Right forelimb (tissue), 1 donor: ENCODE results near the gene RPL39L.

Experiments used
- DNase-seq: peaks from one replicate; pipeline ENCODE4 v3.0.0-alpha.2; 2018

The RPL39L gene

DNA sequence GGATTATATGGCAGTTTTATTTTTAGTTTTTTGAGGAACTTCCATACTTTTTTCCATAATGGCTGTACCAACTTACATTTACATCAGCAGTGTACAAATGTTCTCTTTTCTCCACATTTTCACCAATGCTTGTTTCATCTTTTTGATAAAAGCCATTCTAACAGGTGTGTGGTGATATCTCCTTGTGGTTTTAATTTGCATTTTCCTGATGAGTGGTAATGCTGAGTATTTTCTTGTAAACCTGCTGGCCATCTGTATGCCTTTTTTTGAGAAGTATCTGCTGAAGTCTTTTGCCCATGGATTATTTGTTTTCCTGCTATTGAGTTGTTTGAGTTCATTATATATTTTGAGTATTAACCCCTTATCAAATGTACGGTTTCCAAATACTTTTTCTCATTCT, 50.6 kb downstream of the RPL39L start:
- no peak for DNase-seq

DNA sequence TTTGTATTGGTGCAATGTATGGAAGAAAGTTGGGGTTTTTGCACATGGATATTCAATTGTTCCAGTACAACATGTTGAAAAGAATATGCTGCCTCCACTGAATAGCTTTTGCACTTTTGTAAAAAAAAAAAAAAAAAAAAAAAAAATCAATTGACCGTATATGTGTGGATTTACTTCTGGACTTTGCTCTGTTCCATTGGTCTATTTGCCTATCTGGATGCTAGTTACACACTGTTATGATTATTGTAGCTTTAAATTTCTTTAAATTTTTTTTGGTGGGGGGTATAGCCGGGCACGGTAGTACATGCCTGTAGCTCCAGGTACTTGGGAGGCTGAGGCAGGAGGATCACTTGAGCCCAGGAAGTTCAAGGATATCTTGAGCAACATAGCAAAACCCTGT, 52.5 kb downstream of the RPL39L start:
- DNase-seq = no peak

DNA sequence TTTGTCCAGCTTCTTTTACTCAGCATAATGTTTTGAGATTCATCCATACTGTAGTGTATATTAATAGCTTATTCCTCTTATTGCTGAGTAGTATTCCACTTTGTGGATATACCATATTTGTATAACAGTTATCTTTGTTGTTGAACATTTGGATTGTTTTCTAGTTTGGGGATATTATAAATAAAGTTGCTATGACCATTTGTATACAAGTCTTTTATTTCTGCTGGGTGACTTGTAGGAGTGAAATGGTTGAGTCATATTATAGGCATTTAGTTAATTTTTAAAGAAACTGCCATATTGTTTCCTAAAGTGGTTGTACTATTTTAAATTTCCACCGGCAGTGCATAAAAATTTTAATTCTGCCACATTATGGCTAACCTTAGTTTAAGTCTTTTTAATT, 53.4 kb downstream of the RPL39L start:
- DNase-seq = no peak

DNA sequence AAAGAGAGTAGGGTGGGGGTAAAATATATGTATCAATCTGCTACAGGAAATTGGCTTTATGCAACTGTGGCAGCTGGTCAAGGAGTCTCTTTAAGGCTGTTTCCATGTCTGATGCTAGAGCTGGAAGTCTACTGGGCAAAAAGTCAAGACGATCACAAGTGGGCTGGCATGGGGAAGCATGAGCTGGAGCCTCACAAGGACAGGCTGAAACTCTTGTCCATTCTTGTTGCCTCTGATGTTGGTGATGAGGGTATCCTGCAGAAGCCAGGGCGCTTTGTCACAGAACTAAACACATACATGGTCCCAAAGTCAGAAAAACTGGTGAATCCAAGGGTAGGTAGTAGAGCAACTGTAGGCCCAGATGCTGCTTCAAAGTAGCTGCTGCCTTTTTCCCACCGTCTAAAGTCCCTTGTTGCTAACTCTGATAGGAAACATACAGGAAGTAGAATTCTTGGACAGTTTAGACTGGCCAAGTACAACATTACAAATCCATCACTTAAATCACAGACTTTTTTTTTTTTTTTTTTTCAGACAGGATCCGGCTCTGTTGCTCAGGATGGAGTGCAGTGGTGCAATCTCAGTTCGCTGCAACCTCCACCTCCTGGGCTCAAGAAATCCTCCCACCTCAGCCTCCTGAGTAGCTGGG, 54.2 kb downstream of the RPL39L start:
- DNase-seq = no peak

DNA sequence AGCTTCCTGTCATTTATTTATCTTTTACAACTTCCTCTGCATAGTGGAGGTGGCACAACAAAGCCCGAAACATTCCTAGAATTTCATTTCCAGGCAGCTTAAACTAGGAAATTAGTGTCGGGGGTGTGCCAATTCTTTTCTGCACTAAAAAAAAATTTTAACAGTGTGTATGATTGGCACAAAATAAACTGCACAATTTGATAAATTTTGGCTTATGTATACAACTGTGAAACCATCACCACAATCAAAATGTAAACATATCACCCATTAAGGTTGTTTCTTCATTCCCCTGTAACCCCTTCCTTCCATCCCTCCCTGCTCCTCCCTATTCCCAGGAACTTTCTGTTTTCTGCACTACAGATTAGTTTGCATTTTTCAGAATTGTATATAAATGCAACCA, 54.7 kb downstream of the RPL39L start:
- DNase-seq = no peak

DNA sequence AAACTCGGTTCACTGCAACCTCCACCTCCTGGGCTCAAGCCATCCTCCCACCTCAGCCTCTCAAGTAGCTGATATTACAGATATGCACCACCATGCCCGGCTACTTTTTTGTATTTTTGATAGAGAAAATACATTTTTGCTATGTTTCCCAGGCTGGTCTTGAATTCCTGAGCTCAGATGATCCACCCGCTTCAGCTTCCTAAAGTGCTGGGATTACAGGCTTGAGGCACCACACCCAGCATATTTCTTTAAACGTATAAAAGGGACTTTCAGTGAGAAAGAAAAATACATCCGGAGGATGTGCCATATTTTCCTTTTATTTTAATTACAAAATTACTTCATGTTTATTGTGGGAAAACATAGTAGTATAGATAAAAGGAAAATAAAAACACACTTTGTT, 55.2 kb downstream of the RPL39L start:
- no peak for DNase-seq

DNA sequence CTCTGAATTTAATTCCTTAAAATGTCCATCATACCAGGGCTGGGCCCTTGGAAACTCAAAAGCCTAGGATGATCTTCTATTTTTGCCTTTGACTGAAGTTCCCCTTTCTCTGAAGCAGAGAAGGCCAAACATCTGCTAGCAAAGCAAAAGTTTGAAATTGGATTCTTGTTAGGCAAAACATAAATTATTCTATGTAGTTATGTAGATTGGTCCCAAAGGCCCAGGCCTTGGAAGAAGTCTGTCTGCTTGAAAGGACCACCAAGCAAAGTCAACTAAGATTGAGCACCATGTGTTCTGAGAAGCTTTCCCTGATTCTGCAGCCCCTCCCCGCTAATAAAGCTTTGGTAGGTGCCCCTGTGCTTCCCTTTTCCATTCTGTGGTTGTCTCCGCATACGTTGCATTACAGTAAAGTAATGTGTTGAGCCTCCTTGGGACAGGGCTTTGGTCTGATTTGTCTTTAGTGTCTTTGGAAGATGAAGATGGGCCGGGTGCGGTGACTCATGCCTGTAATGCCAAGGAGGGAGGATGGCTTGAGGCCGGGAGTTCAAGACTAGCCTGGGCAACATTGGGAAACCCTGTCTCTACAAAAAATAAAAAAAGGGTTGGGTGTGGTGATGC, 56.4 kb downstream of the RPL39L start:
- DNase-seq = no peak

DNA sequence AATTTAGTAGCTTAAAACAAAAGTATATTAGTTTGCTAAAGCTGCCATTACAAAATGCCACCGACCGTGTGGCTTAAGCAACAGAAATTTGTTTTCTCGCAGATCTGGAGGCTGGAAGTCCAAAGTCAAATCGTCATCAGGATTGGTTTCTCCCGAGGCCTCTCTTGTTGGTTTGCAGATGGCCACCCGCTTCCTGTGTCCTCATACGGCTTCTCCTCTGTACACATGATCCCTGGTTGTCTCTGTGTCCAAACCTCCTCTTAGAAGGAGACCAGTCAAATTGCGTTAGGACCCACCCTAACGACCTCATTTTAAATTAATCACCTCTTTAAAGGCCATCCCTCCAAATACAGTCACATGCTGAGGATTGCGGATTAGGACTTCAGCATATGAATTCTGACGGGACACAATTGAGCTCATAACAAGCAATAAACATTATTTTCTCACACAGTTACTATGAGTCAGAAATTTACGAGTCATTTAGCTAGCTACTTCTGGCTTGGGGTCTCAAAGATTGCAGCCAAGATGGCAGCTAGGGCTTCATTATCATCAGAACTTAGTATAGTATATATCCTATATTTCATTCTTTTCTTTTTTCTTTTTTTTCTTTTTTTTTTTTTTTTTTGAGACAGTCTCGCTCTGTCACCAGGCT, 58.4 kb downstream of the RPL39L start:
- DNase-seq = no peak

DNA sequence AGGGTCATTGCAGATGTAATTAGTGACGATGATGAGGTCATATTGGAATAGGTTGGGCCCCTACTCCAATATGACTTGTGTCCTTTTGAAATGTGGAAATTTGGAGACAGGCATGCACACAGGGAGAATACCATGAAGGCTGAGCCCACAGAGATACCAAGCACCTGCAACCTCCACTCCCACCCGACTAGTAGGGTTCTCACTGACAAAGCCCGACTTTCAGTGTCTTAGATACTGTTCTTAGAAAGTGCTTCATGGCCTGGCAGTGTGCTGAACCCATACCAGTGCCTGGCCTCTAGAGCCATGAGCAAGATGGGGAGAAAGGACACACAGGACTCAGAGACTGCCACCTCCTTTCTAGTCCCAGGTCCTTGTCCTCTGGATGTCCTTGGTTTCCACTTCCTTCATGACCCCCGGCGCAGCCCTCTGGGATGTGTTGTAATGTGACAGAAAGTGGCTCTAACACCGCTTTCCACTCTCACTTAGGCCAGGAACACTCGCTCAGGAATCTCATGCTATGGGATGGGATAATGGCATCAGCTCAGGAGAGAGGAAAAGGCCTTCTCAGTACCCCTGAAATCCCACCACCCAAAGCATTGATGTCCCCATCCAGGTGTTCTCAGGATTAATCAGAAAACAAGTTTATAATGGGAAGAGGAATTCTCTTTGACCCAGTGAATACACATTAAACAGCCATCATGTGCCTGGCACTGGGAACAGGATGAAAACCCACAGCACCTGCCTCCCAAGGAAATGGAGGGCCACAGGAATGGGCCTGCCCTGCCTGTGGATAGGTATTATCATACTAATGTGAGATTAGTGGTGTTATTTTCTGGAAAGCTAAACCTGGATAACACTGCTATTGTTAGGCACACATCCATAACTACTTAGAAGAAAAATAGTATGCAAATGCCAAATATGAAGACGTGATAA, 59.9 kb downstream of the RPL39L start:
- no peak for DNase-seq

DNA sequence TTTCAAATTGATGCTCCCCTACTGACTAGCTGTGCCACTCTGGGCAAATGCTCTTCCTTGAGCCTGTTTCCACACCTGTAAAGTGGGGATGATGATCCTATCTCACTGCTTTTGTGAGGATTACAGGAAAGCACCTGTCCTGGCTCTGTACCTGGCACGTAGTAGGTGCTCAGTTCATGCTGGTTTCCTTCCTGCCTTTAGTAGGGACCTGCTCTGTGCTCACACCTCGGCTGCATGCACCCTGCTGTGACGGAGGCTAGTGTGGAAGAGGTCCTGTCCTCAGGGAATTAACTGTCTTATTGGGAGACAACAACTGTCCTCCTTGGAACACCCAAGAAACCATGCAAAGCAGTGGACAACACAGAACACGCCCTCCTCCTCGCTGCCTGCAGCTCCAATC, 61.8 kb downstream of the RPL39L start:
- DNase-seq = no peak

DNA sequence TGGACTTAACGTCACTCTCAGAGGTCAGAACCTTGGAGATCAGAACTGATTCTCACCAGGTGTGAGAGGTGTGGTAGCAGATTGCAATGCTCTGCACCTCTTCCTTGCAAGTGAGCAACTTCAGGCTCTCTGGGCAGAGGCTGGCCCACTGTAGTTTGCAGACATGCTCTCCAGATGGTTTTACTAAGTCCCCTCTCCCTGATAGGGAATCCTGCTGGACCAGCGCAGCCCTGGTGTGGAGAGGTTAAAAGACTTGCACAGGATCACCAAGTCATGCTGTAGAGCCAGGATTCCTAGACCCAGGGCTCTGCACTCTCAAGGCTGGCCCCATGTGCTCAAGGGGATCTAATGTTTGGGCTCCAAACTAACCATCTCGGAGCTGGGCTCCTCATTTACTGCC, 62.2 kb downstream of the RPL39L start:
- DNase-seq = no peak

DNA sequence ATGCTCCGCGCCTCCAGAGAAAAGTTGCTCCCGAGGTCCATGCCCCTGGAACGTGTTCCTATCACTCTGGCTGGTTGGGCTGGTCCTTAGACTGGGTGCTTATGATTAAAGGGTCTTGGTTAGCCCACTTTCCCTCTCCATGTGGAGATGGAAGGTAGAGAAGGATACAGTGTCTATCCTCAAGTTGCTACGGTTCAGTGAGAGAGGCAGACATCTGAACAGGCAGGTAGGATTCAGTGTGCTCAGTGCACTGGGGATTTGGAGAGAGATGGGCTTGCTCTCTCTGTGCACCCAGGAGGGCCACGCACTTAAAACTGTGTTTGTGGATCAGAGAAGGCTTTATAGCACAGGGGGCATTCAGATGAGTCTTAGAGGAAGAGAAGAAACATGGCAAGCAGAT, 63.0 kb downstream of the RPL39L start:
- DNase-seq = no peak

DNA sequence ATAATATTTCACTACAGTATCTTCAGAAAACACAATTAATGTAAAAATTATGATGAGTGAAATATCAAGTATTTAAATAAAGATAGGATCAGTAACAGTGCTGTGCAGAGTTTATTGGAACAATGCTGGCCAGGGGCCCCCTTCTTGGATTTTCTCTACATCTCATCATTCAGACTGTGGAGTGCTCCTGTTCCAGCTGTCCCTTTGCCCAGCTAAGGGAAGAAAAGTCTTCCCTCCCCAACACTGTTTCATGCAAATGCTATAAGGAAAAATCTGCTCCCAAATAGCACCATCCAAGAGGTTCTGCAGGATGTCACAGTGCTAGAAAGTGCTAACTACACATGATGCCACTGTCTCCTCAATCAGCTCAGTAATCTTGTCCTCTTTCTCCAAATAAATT, 64.5 kb downstream of the RPL39L start:
- no peak for DNase-seq

DNA sequence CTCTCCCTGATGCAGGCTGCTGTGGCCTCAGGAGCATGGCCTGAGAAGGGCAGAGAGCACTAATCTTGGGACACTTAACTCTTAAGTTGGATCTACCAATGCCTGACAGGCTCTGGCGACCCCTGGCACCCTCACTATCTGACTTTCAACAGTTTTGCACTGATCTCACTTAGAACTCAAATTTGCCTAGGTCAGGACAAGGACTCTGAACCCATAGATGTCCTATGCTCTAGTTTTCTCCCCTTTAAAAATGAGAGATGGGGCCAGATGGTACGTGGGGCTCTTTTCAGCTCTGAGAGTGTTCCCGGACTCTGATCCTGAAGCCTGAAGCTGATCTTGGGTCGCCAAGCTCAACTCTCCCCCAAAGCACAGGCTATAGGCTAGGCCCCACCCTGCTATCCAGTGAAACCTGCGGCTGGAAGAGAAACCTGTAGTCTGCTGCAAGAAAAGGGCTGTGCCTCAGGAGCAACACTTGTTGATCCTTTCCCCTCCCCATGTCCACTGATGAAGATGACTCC, 65.7 kb downstream of the RPL39L start:
- DNase-seq = no peak

DNA sequence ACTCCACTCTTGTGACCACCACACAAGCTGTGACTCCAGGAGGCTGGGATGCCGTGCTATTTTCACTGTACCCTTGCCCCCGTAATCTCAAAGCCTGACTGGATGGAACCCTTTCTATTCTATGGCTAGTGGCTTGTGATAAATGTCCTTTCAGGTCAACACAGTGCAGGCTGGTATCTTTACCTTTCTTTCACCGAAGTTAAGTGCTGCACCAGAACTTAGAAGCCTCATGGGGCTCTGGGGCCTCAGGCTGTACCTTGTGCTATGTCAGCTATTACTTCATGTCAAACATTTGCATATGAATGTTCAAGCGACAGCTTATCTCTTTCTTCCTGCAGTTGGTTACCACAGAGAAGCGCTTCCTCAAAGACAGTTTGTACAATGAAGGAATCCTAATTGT, 66.8 kb downstream of the RPL39L start:
- no peak for DNase-seq

DNA sequence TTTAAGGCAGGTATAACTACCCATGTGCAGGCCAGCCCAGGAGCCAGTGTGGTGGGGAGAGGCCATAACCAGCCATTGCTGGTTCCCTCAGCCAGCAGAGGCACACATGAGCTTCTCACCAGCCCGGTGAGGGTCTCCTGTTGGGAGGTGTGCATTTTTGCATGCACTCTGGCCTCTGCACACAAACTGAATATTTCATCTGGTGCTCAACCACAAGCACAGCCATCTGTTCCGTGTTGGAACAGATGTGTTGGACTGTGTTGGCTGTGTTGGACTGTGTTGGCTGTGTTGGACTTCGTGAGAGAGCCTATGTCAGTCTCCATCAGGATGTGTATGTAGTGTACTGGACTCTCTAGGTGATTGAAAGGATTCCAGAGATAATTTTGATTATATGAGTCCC, 67.2 kb downstream of the RPL39L start:
- no peak for DNase-seq
